CMK (cell line): Measurements from ENCODE around the gene SBK1.
"Not testable (repeated sequence)": the region's sequence is repeated elsewhere in the genome, so short reads cannot be mapped to it uniquely, and the experiment has no call there.

Source experiments
- DNase-seq: peaks from one replicate; pipeline ENCODE4 v3.0.0-alpha.2; 2010; ENCODE audit warnings: low read depth

The SBK1 gene

GRCh38 chr16:28291651-28292626, at the start of gene SBK1:
Gene SBK1, plus strand, starts transcription at chr16:28292525. Its CDS starts 24,867 bp downstream, at chr16:28317392.
- DNase-seq, result peak; percentile 40

- not testable (repeated sequence) for DNase-seq
These were observed 42.8 kb upstream of the SBK1 start for GRCh38 chr16:28249483-28249882.

GRCh38 chr16:28250999-28251398, 41.3 kb upstream of the SBK1 start:
- DNase-seq, result no peak

GRCh38 chr16:28254158-28254557, 38.2 kb upstream of the SBK1 start:
- no peak for DNase-seq

- DNase-seq, result no peak
These were observed 36.5 kb upstream of the SBK1 start for GRCh38 chr16:28255838-28256237.

GRCh38 chr16:28257256-28257655, 35.1 kb upstream of the SBK1 start:
- DNase-seq, result no peak

GRCh38 chr16:28258567-28258966, 33.8 kb upstream of the SBK1 start:
- no peak for DNase-seq

- DNase-seq, result no peak
These were observed 33.1 kb upstream of the SBK1 start for GRCh38 chr16:28259091-28259780.

- no peak for DNase-seq
These were observed 32.6 kb upstream of the SBK1 start for GRCh38 chr16:28259781-28260150.

GRCh38 chr16:28260193-28260592, 32.1 kb upstream of the SBK1 start:
- no peak for DNase-seq

- DNase-seq, result no peak
These were observed 30.4 kb upstream of the SBK1 start for GRCh38 chr16:28261942-28262341.

GRCh38 chr16:28263305-28263704, 29.0 kb upstream of the SBK1 start:
- DNase-seq, result no peak

GRCh38 chr16:28264656-28265055, 27.7 kb upstream of the SBK1 start:
- no peak for DNase-seq

- DNase-seq, result no peak
These were observed 26.5 kb upstream of the SBK1 start for GRCh38 chr16:28265822-28266221.

- no peak for DNase-seq
These were observed 25.0 kb upstream of the SBK1 start for GRCh38 chr16:28267356-28267755.

- DNase-seq, result no peak
These were observed 18.8 kb upstream of the SBK1 start for GRCh38 chr16:28273511-28273910.

- DNase-seq, result no peak
These were observed 17.6 kb upstream of the SBK1 start for GRCh38 chr16:28274676-28275075.

GRCh38 chr16:28276301-28276700, 16.0 kb upstream of the SBK1 start:
- no peak for DNase-seq

- DNase-seq, result peak; percentile 61
These were observed 14.6 kb upstream of the SBK1 start for GRCh38 chr16:28277537-28278388.

- no peak for DNase-seq
These were observed 13.3 kb upstream of the SBK1 start for GRCh38 chr16:28279006-28279405.

- no peak for DNase-seq
These were observed 11.2 kb upstream of the SBK1 start for GRCh38 chr16:28280881-28281836.
